MG63 (cell line): ENCODE measurements around the gene CHN1. TPM values are rescaled to one million over a fixed set of nuclear protein-coding genes. Genes with fewer than 3 reads are reported as not detected.

Experiments used
- DNase-seq: peaks from one replicate; pipeline ENCODE4 v3.0.0-alpha.2; 2020
- H3K27me3 ChIP-seq: fragments of 250-450 bp; sonication (Bioruptor Pico); 2 replicates; pipeline ENCODE4 v1.5.1; 2020; ENCODE audit warnings: mild to moderate bottlenecking, moderate library complexity
- H3K36me3 ChIP-seq: fragments of 250-450 bp; sonication (Bioruptor Pico); 2 replicates; pipeline ENCODE4 v1.5.1; 2020; ENCODE audit warnings: mild to moderate bottlenecking, moderate library complexity
- H3K4me3 ChIP-seq: fragments of 250-450 bp; sonication (Bioruptor Pico); 2 replicates; pipeline ENCODE4 v1.5.1; 2020; ENCODE audit warnings: mild to moderate bottlenecking, moderate library complexity
- H3K9me3 ChIP-seq: fragments of 250-450 bp; sonication (Bioruptor Pico); 2 replicates; pipeline ENCODE4 v1.5.1; 2020; ENCODE audit warnings: mild to moderate bottlenecking, moderate library complexity
- total RNA-seq: library from RNA; depleted of rRNA; stranded (reverse); fragments of >200 nt; shearing (Covaris generic); gene quantifications from 2 replicates; pipeline ENCODE4 v1.2.3, GENCODE V29; 2014; ENCODE audit warnings: low replicate concordance

CHN1 gene
- total RNA-seq, 1 experiment from 2014 or later: 6.4 TPM

DNA sequence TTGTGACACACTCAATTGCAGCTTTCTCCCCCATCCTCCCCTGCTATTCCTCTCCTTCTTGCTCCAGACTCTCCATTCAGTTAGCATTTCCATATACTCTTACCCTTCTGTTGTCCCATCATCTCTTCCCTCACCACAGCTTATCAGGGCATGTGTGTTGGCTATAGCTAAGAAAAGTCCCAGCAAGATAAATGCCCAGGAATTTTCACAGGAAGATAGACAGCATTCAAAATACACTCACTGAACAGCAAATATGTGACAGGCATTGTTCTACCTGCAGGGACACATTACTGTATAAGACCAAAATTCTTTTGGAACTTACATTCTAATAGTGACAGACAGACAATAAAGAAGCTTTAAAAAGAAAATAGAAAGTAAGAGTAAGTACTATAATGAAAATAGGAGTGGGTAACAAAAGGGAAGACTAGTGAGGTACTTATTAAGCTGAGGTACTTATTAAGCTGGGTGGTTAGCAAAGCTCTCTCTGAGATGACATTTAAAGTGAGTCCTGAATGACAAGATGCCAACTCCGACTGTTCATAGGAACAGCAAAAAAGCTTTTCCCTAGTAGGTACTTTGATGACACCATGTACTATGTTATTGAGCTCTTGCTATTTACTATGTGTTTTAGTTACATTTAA lies 86.2 kb downstream of the CHN1 start:
- Histone ChIP-seq H3K27me3 (no peaks in the 10 kb centered on the region), H3K36me3 (no peaks in the 10 kb centered on the region), H3K4me3 (no peak overlapping the region), H3K9me3 (no peaks in the 10 kb centered on the region)
- DNase-seq: no peak

DNA sequence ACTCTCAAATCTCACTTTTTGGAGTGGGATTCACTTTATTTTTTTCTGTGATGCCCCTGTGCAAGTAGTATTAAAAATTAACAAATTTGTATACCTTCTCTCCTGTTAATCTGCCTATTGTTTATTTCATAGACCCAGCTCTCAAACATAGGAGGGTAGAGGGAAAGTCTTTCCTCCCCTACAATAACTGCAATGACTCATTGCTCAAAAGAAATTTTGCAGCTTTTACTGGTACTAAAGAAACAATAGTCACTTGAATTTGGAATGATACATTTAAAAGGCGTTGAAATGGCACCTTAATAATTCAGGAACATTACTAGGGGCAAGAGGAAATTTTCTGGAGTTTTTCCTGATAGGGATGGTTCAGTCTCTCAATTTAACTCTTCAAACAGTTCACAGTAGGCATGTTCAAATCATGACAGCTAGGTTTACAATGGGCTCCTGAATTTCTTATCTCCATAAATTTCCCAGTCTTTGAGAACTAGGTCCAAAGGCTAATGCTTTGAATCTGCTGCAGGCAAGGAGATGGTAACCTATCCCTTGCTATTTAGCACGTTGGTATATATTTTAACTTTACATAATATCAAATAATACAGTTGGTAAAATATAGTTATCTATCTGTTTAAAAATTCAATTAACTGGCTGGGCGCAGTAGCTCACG lies 88.8 kb downstream of the CHN1 start:
- Histone ChIP-seq H3K4me3 (no peak overlapping the region), H3K27me3 (no peaks in the 10 kb centered on the region), H3K36me3 (no peaks in the 10 kb centered on the region), H3K9me3 (no peaks in the 10 kb centered on the region)
- no peak for DNase-seq

- H3K9me3 ChIP-seq: no peaks in the 10 kb centered on the region
- H3K4me3 ChIP-seq: no peak overlapping the region
- no peaks in the 10 kb centered on the region for H3K27me3 ChIP-seq
- H3K36me3 ChIP-seq: no peaks in the 10 kb centered on the region
- DNase-seq: no peak
Observed at GRCh38 chr2:174914853-174915760, 90.1 kb downstream of the CHN1 start.

DNA sequence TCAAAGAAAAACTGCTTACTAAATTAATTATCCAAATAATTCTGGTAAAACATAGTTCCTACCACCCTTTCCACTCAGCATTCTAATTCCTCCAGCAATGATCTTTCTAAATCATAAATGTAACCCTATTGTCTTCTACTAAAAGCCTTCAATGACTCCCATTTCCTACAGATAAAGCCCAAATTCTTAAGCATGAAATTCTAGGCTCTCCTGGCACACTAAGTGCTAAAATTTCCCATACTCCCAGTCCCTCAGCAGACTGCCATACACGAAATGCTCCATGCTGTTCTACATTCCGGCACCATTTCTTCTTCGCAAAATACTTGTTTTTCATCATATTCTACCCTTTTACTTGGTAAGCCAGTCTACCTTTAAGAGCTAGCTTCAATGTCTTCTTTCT lies 96.9 kb downstream of the CHN1 start:
- DNase-seq: no peak
- H3K27me3 ChIP-seq: no peaks in the 10 kb centered on the region
- no peaks in the 10 kb centered on the region for H3K36me3 ChIP-seq
- no peaks in the 10 kb centered on the region for H3K9me3 ChIP-seq
- no peak overlapping the region for H3K4me3 ChIP-seq

GRCh38 chr2:174903264-174903556 lies 102.0 kb downstream of the CHN1 start:
- Histone ChIP-seq H3K9me3 (no peaks in the 10 kb centered on the region), H3K27me3 (no peaks in the 10 kb centered on the region), H3K36me3 (no peaks in the 10 kb centered on the region), H3K4me3 (no peak overlapping the region)
- DNase-seq: no peak

DNA sequence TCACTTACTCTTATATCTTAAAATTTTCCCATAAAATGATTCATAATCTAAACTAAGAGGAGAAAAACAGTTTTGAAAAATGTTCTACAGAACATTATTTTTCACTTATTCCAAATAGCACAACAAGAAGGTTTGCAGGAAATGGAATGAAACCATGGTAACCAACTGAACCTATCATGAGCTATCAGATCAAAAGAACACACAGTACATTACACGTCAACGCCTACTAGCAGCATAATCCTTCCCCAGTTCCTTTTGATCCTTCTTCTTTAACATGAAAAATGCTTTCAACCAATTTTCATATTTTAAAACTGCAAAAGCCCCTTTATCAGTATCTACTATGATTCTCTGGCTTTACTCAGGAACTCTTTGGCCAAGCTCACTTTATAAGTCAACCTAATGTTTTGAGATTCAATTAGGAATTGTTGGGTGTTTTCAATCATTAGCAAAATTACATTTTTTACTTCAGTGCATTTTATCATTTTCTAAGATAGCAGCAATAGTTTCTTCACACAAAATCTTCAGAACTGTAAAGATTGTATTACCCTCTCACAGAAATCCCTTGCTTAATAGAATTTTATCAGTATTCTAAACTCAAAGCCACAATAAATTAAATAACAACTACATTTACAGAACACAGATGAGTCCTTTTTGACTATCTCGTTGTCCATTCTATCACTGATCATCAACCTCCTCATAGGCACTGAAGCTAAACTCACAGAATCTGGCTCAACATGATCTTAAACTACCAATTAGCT lies 102.5 kb downstream of the CHN1 start:
- no peaks in the 10 kb centered on the region for H3K27me3 ChIP-seq
- no peak for DNase-seq
- H3K9me3 ChIP-seq: no peaks in the 10 kb centered on the region
- H3K4me3 ChIP-seq: no peak overlapping the region
- no peaks in the 10 kb centered on the region for H3K36me3 ChIP-seq

- DNase-seq: no peak
- no peaks in the 10 kb centered on the region for H3K9me3 ChIP-seq
- no peaks in the 10 kb centered on the region for H3K27me3 ChIP-seq
- H3K4me3 ChIP-seq: no peak overlapping the region
- no peaks in the 10 kb centered on the region for H3K36me3 ChIP-seq
Observed at GRCh38 chr2:174901075-174901474, 104.1 kb downstream of the CHN1 start.

DNA sequence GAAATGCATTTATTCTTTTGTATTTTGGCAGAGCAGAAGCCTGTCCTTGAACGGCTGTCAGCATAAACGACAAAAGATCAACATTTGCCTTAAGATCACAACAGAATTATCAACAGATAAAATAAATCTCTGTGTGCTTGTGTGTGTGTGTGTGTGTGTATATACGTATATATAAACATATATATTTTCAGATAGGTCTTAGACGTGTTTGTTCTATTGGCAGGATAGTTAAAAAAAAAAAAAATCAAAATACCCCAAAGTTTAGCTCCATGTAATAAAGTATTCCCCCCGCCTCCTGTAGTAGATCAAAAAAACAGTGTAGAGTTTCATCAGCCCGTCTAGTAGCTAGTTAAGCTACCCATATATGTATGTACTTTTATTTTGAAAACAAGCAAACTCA lies 107.9 kb downstream of the CHN1 start:
- no peaks in the 10 kb centered on the region for H3K27me3 ChIP-seq
- H3K36me3 ChIP-seq: no peaks in the 10 kb centered on the region
- no peak for DNase-seq
- no peak overlapping the region for H3K4me3 ChIP-seq
- no peaks in the 10 kb centered on the region for H3K9me3 ChIP-seq

DNA sequence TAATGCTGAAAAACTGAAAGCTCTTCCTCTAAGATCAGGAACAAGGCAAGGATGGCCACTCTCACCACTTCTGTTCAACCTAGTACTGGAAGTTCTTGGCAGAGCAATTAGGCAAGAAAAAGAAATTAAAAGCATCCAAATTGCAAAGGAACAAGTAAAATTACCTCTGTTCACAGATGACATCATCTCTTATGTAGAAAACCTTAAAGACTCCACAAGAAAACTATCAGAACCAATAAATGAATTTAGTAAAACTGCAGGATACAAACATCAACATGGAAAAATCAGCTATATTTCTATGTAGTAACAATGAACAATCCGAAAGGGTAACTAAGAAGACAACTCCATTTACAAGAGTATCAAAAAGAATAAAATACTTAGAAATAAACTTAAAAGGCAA lies 112.2 kb downstream of the CHN1 start:
- H3K27me3 ChIP-seq: no peaks in the 10 kb centered on the region
- DNase-seq: no peak
- H3K36me3 ChIP-seq: no peaks in the 10 kb centered on the region
- no peaks in the 10 kb centered on the region for H3K9me3 ChIP-seq
- H3K4me3 ChIP-seq: no peak overlapping the region

- Histone ChIP-seq H3K36me3 (no peaks in the 10 kb centered on the region), H3K4me3 (no peak overlapping the region), H3K9me3 (no peaks in the 10 kb centered on the region), H3K27me3 (no peaks in the 10 kb centered on the region)
- DNase-seq: no peak
Observed at GRCh38 chr2:174892546-174892945, 112.6 kb downstream of the CHN1 start.

- no peak overlapping the region for H3K4me3 ChIP-seq
- no peaks in the 10 kb centered on the region for H3K9me3 ChIP-seq
- H3K36me3 ChIP-seq: no peaks in the 10 kb centered on the region
- no peaks in the 10 kb centered on the region for H3K27me3 ChIP-seq
- DNase-seq: no peak
Observed at GRCh38 chr2:174888646-174889271, 116.4 kb downstream of the CHN1 start.

DNA sequence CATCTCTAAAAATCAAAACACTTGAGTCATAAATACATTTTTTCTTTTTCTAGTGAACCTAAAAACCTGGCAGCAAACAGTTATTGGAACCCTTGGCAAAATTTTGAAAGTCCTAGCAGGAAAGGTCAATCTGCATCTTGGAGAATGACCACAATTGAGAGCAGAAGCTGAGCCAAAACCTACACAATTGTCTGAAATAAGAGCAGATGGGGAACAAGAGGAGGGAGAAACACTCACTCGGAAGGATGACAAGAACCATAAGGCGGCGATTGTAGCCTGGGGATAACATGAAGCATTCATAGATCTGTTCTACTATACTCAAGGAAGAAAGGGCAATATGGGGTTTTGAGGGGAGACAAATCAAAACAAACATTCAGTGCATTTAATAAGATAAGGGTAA lies 117.0 kb downstream of the CHN1 start:
- Histone ChIP-seq H3K36me3 (no peaks in the 10 kb centered on the region), H3K9me3 (no peaks in the 10 kb centered on the region), H3K4me3 (no peak overlapping the region), H3K27me3 (no peaks in the 10 kb centered on the region)
- DNase-seq: no peak

DNA sequence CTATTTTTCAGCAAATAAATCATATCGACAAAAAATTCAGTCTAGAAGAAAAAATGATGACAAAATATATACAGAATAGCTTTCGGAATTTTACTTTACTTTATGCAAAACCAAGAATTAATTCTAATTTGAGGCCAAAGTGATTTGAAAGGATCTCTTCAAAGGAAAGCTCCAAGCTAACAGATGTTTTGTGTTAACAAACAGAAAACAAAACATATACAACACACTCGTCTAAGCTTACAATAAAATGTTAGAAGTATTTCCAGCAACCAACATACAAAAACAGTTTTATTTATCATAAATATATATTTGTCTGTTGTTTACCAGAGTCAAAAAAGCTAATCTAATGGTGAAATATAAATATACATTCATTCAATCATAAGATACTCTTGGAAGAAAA lies 122.8 kb downstream of the CHN1 start:
- Histone ChIP-seq H3K9me3 (no peaks in the 10 kb centered on the region), H3K4me3 (no peak overlapping the region), H3K36me3 (no peaks in the 10 kb centered on the region), H3K27me3 (no peaks in the 10 kb centered on the region)
- no peak for DNase-seq

DNA sequence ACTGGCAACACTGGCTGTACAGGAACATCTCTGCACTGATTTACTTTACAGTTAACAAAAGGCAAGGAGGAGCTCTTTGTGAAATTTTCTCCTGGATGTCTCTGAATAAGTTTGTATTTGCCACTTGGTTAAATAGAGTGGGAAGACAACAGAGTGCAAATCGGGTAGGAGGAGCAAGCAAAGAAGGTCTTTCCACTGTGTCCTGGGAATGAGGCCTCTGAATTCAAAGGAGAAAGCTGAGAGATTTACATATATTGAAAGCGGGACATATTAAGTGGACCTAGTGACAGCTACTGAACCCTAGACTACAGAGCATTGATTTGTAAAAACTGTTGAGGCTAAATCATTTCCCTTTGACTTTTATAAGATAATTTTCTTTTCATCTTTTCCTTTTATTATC lies 123.5 kb downstream of the CHN1 start:
- no peaks in the 10 kb centered on the region for H3K9me3 ChIP-seq
- H3K27me3 ChIP-seq: no peaks in the 10 kb centered on the region
- no peak for DNase-seq
- no peak overlapping the region for H3K4me3 ChIP-seq
- no peaks in the 10 kb centered on the region for H3K36me3 ChIP-seq

DNA sequence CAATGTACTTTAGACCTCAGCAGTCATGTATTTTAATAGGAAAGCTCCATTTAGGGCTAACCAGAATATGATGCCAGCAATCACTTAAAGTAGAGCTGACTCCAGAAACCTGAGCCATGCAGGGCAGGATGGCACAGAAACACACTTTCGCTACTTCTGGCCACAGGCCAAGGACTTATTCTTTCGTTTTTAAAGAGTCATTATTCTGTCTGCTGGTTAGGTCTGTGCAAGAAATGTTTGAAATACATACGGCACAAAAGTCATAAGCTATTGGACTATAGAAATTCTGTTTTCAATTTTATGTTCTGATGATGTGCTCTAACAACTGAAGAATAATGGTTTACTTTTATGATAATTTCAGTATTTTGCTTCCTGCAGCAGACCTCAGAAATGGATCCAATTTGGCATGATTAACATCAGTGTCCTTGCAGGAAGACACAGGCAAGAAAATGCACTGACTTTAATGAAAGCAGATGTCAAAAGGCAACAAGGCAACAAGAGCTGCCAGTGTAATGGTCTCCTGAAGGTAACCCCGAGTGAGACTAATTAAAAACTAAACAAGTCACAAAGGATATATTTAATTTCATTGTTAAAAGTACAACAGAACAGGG lies 126.5 kb downstream of the CHN1 start:
- Histone ChIP-seq H3K36me3 (no peaks in the 10 kb centered on the region), H3K9me3 (no peaks in the 10 kb centered on the region), H3K27me3 (no peaks in the 10 kb centered on the region), H3K4me3 (peak overlapping the region; percentile 23)
- DNase-seq: peak; percentile 39

DNA sequence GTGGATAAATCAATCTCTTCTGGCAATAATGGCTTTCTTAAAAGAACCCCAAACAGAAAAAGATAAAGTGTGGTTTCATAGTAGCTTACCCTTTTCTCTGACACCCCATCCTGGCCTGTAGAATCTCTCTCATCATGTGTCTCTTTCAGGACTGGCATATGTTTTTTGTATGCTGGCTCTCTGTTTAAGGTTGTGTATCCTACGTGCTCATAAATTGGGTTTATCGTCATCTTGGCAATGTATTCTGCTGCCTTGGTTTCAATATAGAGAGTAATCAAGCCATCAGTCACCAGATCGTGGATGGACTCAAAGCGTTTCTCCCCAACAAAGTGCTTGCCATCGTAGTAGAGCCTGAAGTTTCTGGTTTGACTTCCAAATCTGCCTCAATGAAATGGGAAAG lies 127.4 kb downstream of the CHN1 start:
- H3K9me3 ChIP-seq: no peaks in the 10 kb centered on the region
- H3K4me3 ChIP-seq: no peak overlapping the region
- DNase-seq: no peak
- H3K36me3 ChIP-seq: no peaks in the 10 kb centered on the region
- no peaks in the 10 kb centered on the region for H3K27me3 ChIP-seq
